HS-5 (cell line): ENCODE data around the gene THPO.

Experiments used
- DNase-seq: peaks from one replicate; pipeline ENCODE4 v3.0.0-alpha.2; 2012; ENCODE audit warnings: low read depth

Gene THPO

DNA sequence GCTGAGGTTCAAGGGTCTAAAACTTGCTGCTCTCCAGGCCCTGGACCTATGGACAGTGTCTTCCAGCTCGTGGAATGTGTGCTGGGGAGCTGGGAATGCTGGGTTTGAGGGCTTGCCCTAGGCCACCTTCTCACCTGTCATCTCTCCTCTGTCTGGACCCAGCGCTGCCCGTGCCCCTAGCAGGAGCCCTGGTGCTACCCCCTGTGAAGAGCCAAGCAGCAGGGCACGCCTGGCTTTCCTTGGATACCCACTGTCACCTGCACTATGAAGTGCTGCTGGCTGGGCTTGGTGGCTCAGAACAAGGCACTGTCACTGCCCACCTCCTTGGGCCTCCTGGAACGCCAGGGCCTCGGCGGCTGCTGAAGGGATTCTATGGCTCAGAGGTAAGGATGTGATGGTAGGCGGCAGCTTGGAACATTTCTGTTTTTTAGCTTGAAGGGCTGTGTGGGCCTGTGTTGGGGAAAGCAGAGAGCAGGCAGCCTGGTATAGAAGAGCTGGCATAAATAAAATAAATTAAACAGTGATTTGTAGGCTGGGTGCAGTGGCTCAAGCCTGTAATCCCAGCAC lies 6.9 kb upstream of the THPO start:
- DNase-seq, result no peak

DNA sequence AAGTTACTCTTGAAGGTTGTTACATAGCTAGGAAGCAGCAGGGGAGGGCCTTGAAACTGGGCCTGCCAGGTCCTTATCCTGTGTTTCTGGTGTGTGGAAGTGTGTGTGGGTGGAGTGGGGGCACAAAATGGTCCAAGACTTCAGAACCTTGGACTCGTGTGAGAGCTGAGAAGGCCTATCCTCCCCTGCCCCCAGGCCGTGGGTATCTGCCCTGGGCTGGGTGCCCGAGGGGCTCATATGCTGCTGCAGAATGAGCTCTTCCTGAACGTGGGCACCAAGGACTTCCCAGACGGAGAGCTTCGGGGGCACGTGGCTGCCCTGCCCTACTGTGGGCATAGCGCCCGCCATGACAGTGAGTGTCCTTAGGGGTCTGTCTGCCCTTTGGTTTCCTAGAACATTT lies 6.3 kb upstream of the THPO start:
- DNase-seq, result no peak

DNA sequence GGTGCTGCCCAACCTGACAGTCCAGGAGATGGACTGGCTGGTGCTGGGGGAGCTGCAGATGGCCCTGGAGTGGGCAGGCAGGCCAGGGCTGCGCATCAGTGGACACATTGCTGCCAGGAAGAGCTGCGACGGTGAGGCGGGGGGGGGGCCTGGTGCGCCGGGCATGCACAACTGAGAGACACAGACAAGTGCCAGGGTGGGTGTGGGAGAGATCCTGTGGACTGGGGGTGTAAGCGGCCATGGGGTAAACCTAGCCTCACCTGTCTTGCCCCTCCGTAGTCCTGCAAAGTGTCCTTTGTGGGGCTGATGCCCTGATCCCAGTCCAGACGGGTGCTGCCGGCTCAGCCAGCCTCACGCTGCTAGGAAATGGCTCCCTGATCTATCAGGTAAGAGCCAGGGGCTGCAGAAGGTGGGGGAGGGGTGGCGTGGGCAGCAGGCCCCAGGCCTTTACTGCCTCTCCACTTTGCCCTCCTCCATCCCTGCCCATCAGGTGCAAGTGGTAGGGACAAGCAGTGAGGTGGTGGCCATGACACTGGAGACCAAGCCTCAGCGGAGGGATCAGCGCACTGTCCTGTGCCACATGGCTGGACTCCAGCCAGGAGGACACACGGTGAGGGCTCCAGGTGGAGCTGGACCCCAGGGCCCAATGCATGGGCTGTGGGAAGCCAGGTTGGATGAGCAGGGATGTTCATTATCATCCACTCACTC lies 5.2 kb upstream of the THPO start:
- no peak for DNase-seq

DNA sequence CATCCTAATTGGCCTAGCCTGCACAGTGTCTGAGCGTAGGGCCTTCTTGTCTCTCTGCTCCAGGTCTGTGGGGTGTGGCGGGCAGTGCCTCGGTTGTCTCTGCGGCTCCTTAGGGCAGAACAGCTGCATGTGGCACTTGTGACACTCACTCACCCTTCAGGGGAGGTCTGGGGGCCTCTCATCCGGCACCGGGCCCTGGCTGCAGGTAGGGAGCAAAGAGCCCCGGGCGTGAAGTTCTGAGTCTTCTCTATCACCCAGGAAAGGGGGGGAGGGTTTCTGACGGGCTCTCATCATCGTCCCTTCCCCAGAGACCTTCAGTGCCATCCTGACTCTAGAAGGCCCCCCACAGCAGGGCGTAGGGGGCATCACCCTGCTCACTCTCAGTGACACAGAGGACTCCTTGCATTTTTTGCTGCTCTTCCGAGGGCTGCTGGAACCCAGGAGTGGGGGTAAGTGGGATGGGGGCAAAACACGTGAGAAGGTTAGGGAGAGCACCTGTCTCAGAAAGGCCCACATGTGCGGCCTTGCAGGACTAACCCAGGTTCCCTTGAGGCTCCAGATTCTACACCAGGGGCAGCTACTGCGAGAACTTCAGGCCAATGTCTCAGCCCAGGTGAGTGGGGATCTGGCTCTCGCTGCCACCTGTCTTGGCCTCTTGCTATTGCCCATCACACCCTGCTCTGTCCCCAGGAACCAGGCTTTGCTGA lies 4.5 kb upstream of the THPO start:
- DNase-seq, result no peak

DNA sequence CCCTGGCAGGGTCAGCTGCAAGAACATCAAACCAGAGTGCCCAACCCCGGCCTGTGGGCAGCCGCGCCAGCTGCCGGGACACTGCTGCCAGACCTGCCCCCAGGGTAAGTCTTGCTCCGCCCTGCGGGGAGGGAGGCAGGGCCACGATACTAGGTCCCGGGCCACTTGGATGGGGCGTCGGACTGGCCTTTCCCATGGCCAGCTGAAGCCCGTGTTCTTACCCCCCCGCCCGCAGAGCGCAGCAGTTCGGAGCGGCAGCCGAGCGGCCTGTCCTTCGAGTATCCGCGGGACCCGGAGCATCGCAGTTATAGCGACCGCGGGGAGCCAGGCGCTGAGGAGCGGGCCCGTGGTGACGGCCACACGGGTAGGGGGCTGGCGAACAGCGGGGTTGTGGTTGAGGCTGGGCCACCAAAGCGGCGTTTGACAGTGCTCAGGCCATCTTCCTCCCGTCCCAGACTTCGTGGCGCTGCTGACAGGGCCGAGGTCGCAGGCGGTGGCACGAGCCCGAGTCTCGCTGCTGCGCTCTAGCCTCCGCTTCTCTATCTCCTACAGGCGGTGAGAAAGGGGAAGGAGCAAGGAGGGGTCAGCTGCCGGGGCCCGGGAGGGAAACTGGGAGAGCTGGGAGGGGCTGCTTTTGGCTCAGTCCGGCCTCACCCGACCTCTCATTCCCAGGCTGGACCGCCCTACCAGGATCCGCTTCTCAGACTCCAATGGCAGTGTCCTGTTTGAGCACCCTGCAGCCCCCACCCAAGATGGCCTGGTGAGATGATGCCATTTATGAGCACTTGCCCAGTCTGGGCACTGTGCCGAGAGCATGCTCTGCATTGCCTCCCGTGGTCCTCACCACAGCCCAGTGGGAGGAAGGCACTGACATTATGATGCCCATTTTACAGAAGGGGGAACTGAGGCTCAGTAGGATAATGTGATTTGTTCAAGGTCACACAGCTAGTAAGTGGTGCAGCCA lies 3.5 kb upstream of the THPO start:
- no peak for DNase-seq

DNA sequence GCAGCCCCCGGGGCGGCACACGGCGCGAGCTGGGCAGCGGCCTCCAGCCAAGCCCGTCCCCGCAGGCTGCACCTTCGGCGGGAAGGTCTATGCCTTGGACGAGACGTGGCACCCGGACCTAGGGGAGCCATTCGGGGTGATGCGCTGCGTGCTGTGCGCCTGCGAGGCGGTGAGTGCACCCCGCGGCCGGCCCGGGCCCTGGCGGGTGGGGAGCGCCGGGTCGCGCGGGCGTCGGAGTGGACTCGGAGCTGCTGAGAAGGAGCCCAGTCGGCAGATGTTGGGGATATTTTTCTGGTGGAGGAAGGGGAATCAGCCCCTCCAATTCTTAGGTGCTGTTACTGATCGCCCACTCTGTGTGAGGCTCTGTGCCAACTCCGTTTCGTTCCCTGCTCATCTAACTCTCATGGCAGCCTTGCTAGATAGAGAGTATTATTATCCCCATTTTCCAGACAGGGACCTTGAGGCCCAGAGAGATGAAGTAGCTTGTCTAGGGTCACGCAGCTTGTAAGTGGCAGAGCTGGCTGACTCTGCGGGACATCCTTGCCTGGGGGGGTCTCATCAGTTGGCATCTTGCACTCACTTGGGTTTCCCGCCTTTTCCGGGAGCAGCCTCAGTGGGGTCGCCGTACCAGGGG lies 2.7 kb upstream of the THPO start:
- DNase-seq, result no peak

DNA sequence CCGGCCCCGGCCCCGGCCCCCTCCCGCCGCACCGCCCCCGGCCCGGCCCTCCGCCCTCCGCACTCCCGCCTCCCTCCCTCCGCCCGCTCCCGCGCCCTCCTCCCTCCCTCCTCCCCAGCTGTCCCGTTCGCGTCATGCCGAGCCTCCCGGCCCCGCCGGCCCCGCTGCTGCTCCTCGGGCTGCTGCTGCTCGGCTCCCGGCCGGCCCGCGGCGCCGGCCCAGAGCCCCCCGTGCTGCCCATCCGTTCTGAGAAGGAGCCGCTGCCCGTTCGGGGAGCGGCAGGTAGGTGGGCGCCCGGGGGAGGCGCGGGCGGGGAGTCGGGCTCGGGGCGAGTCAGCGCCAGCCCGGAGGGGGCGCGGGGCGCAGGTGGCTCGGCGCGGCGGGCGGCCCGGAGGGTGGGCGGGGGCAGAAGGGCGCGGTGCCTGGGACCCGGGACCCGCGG lies 2.2 kb upstream of the THPO start:
- DNase-seq, result no peak

DNA sequence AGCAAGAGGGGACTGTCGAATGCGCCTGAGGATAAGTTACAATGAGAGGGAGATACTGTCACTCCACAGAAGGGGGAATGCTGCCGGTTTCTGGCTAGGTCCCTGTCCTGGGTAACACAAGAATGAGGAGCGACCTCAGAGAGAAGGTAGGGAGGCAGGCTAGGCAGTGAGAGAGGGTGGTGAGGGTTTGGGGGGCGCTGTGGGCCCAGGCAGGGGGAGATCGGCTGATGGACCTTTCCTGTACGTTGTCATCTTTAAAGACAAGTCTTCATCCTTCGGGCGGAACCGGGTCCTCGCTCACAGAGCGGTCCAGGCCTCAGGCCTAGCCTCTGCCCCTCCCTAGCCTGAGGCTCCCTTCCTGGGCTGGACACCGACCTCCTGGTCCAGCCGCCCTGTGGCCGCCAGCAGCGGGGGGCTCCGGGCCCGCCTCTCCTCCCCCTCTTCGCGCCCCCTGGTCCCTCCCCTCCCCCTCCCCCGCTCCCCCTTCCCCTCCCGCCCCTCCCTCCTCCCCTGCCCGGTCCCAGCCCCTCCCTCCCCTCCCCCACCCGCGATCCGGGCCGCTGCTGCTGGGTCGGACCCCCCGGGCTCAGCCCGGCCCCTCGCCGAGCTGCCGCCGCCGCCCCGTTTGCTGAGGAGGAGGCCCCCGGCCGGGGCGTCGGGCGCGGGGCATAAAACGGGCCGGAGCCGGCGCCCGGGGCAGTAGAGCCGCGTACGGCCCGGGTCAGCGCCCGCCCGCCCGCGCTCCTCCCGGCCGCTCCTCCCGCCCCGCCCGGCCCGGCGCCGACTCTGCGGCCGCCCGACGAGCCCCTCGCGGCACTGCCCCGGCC lies 1.6 kb upstream of the THPO start, which contains the start of gene CHRD:
TSS of gene CHRD (plus strand) at position 697 of the 827 bp plus-strand sequence. CDS start 265 bp downstream, outside the sequence.
- no peak for DNase-seq

DNA sequence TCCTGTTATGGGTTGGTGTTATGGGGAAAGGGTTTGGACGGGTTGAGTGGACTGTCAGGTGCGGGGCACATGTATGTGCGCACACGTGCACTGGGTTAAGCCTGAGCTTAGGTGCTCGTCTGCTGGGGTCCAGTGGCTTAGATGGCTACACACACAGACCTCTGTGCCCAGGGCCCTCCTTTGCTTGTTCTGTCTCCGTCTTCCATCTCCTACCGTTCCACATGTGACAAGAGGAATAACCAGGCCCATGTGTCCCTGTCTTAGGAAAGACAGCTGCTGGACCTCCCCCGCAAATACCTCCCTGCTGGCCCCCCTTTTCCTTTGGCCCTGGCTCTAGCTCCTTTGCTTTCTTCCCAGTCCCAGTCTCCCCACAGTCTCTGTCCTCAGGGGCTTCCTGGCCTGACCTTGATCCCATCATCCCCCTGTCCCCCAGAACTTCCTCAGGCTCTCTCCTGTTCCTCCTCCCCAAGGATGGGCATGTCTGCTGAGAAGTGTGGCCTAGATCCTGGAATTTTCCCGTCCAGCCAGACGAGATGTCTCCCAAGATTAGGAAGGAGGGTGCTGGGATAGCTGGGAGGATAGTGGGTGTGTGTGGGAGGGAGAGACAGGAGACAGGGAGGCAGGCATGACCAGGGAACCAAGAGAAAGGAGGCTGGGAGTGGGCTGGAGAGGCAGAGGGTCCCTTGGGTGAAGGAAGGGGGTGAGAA lies 797 bp upstream of the THPO start:
- no peak for DNase-seq

DNA sequence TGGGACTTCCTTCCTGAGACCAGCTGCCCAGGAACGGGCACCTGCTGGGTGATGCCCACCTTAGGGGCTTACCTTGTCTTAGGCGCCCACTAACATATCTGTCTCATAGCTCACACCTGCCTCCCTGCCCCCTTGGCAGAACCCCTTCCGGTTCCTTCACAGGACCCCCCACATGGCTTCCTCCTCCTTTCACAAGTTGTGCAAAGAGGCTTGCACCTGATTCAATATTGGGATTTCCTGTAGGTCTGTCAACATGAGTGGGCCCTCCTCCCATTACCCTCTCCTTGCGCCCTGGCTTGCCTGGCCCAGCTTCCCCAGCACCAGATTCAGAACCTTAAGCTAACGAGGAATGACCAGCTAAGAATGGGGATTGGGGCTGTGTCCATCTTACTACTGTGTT lies 633 bp downstream of the THPO start:
- no peak for DNase-seq

DNA sequence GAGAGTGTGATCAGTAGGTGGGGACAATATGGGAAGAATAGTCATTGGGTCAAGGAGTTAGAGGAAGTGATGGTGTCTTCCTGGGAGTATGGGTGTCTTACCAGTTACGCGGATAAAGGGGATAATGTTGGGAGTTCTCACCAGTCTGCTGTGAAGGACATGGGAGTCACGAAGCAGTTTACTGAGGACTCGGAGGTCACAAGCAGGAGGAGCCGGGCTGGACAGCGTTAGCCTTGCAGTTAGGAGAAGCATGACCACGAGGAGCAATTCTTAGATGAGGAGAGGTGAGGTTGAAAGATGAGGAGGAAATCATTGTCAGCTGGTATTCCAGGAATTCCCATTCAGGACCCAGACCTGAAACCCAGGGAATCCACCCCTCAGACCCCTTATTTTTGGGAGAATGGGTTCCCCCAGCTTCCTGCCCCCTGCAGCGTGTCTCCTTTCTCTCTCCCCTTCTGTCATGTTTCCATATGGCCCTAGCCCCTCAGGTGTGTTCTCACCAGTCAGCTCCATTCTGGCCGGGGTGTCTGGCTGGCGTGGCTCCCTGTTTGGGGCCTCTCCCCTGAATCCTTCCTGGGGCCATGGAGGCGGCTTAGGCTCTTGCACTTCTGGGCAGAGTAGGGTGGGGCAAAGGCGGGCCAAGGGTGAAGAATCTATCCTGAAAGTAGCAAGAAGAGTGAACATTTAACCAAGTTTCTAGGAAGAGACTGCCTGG lies 2.1 kb downstream of the THPO start:
- DNase-seq, result no peak

DNA sequence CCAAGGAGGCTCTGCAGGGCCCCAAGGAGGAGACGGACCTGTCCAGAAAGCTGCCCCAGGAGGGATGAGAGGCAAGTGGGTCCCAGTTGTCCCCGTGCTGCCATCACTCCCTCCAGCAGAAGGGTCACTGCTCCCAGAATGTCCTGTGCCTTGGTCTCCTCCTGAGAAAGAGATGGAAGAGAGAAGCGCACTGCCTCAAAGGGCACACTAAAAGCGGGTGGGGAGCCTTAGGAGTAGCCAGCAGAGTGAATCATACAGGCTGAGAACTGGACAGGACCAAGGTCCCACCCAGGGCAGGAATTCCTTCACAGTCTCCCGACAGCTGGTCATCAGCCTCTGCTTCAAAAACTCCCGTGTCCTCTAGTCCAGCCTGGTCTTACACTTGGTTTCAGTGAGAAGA lies 4.6 kb downstream of the THPO start:
- DNase-seq, result no peak

DNA sequence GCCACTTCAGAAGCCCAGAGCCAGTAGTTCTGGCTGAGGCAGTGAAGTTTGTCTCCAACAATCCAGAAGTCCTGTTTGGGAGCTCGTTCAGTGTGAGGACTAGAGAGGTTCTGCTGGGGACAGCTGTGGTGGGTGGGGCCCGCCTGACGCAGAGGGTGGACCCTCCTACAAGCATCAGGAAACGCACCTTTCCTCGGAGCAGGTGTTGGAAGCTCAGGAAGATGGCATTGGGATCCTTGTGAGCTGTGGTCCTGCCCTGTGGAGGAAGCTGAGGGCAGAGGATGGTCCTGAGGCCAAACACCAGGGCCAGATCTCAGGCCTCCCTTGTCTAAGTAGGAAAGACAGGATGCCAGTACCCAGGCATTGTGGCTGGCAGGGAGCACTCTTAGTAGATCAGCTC lies 5.1 kb downstream of the THPO start:
- no peak for DNase-seq

DNA sequence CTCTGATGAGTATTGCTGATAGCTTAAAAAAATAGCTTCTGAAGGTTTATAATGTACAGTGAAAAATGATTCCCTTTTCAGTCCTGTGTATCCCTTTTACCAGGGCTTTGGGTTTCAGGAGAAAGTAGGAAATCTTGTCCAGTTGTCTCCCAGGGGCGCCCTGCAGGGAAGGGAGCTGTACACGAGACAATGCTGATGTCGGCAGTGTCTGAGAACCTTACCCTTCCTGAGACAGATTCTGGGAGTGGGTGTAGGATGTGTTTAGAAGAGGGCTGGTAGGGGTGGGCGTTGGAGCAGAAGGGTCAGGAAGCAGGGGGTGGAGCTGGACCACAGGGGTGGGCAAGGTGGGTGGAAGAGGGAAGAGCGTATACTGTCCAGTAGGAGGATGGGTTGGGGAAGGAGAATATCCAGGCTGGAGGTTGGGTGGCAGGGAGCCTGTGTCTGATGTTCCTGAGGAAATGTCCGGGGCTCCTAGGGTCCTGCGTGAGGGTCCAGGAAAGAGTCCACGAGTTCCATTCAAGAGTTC lies 5.6 kb downstream of the THPO start:
- DNase-seq, result no peak

DNA sequence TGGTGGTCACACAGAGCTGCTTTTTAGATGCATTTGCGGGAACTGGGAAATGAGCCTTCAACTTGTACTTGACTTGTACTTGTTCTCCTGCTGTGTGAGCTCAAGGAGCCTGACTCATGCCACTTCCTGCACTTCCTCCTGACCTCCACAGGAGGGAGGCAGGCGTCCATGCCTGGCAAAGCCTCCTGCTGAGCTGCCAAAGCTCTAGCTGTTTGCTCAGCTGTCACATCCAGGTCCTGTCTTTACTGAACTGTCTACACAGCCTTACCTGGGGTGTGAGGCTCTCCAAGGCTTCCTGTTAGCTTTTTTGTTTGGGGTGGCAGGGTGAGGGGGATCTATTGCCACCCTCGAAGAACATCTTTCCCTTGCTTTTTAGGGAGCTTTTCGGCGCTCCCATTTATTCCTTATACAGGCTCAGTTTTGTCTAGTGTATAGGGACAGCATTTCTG lies 6.4 kb downstream of the THPO start:
- DNase-seq, result peak; percentile 73

DNA sequence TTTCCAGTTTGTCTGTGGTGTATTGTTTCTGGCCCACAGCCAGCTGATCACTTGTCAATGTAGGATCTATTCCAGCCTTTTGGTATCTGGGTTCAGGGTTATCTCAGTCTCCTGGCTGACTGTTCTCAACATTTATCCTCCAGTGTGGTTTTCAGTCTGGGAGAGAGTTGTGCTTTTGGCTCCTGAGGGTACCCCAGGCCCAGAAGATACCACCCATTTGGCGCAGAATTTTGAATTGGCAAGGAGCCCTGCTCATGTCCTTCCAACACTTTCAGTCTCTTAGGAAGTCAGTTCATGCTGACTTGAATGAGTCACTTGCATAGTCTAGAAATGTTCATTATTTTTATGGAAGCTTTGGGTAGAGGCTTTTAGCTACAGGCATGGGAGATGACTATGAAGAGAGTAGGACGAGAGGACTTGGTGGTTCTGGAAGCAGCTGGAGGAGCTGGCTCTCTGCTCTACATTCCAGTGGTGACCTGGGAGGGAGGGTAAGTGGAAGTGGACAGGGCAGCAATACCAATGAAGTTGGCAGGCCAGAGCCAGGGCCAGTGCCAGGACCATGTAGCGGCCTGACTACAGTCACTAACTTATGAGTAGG lies 9.3 kb downstream of the THPO start:
- DNase-seq, result no peak

DNA sequence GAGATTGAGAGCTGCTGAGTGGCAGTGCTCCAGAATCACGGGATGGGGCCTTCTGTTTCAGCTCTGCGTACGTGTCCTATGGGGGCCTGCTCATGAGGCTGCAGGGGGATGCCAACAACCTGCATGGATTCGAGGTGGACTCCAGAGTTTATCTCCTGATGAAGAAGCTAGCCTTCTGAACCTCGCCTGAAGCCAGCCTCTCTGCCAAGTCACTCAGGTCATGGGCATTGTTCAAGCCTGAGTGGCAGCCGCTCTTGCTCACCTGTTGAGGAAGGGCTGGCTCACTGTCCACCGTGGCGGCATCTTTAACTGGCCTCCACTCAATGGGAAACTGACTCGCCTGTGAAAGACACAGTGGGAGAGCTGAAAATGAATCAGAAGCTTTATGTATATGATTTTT lies 9.9 kb downstream of the THPO start:
- no peak for DNase-seq

DNA sequence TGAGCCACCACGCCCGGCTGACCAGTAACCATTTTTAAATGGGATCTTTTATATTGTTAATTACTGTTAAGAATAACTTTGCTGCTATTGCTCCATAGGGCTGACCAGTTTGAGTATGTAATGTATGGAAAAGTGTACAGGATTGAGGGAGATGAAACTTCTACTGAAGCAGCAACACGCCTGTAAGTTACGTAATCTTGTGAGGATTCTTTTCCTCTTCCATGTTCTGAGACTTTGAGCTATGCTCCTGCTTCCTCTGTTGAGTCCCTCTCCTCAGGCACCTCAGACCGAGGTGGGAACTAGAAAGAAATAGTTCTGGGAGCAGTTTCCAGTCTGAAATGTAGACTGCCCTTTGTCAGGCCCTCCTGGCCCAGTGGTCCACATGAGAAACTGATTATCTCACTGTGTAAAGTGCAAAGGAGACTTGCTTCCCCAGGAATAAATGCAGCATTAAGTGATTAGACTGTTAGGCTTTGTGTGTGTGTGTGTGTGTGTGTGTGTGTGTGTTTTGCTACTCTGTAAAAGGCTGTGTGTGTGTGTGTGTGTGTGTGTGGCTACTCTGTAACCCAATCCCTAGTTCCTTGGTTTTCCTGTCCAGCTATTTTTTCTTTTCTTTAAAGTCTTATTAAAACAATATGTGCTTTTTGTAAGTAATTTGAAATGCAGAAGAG lies 11.3 kb downstream of the THPO start:
- no peak for DNase-seq
